K562 (cell line): ENCODE measurements around the gene FN1. TPM values are rescaled to one million over a fixed set of nuclear protein-coding genes. Genes with fewer than 3 reads are reported as not detected.

Experiments used
- ATF6 ChIP-seq: sonication (generic); formaldehyde crosslinking; IDR thresholded peaks from 2 replicates; pipeline ENCODE4 v1.4.0; 2020; ENCODE audit warnings: mild to moderate bottlenecking, missing genetic modification reagents
- DEAF1 ChIP-seq: fragments of 450-650 bp; formaldehyde crosslinking; IDR thresholded peaks from 2 replicates; pipeline ENCODE4 v1.4.0; 2020; ENCODE audit warnings: mild to moderate bottlenecking, moderate library complexity
- ETV1 ChIP-seq: fragments of 450-650 bp; conservative IDR thresholded peaks from 2 replicates; pipeline ENCODE4 v1.6.1; 2016; ENCODE audit warnings: missing genetic modification characterization, control low read depth, low read depth, missing compliant biosample characterization
- HDAC6 ChIP-seq: IDR thresholded peaks from 2 replicates; pipeline ENCODE4 v1.6.1; 2012; ENCODE audit warnings: low read depth, mild to moderate bottlenecking, control low read depth, inconsistent platforms, low read length, moderate library complexity
- HMGN3 ChIP-seq: IDR thresholded peaks from 2 replicates; pipeline ENCODE4 v1.6.1; 2011; ENCODE audit warnings: borderline replicate concordance, low read depth, mild to moderate bottlenecking, mixed read lengths, low read length; ENCODE audit not compliant: insufficient read length; ENCODE audit errors: extremely low read depth
- MXD1 ChIP-seq: fragments of 250-450 bp; sonication (Bioruptor Pico); IDR thresholded peaks from 2 replicates; pipeline ENCODE4 v1.8.0; 2021; ENCODE audit warnings: borderline replicate concordance, mild to moderate bottlenecking, moderate library complexity; ENCODE audit not compliant: poor library complexity, severe bottlenecking
- TSC22D4 ChIP-seq: fragments of 450-650 bp; IDR thresholded peaks from 2 replicates; pipeline ENCODE4 v1.6.1; 2016; ENCODE audit warnings: missing genetic modification characterization, missing biosample characterization, control low read depth
- USF1 ChIP-seq: sonication (generic); formaldehyde crosslinking; IDR thresholded peaks from 2 replicates; pipeline ENCODE4 v1.9.0; 2022; ENCODE audit warnings: mild to moderate bottlenecking, missing genetic modification reagents
- ZBTB34 ChIP-seq: fragments of 250-450 bp; sonication (Bioruptor Pico); IDR thresholded peaks from 2 replicates; pipeline ENCODE4 v1.8.0; 2021; ENCODE audit warnings: mild to moderate bottlenecking, moderate library complexity
- ZBTB43 ChIP-seq: sonication (generic); formaldehyde crosslinking; IDR thresholded peaks from 2 replicates; pipeline ENCODE4 v1.8.0; 2023; ENCODE audit warnings: mild to moderate bottlenecking, missing genetic modification reagents
- ZC3H8 ChIP-seq: fragments of 450-650 bp; IDR thresholded peaks from 2 replicates; pipeline ENCODE4 v1.6.1; 2017
- polyA plus RNA-seq, 8 experiments: library from polyadenylated mRNA; depleted of rRNA in 4 of 8; stranded (reverse) in 5 of 8; unstranded in 3 of 8; fragments of >200 nt; fragmentation: Nextera tagmentation in 2 of 8; fragmentation: Illumina TruSeq in 1 of 8; extraction: Ambion mirVana in 2 of 8; extraction: Trizol in 1 of 8; gene quantifications; 2 replicates each; pipeline versions ENCODE4 v1.2.1 to v1.2.3, GENCODE V29; 2011 to 2014; ENCODE audit warnings: inconsistent platforms in 1 of 8, missing spikeins in 1 of 8
- total RNA-seq, 7 experiments: library from RNA; depleted of rRNA in 6 of 7; stranded (reverse); fragments of >200 nt in 6 of 7; fragmentation: Illumina TruSeq in 2 of 7; extraction: Trizol in 2 of 7; gene quantifications; 2 replicates each; pipeline versions ENCODE4 v1.2.1 to v1.2.3, GENCODE V29; 2011 to 2021; ENCODE audit warnings: low replicate concordance in 1 of 7

The FN1 gene
- total and polyA plus RNA-seq, 9 of the 15 experiments (the other 6 are each of a cell fraction or from before 2014, with no cell fraction given) = 7.4 to 19.1 (median 11.2) TPM

- TF ChIP-seq ZBTB34 (CRISPR knock-in tag) (no peak), ZC3H8 (no peak), USF1 (CRISPR knock-in tag) (peak; percentile 96), MXD1 (CRISPR knock-in tag) (peak; percentile 91), TSC22D4 (tag) (no peak), ETV1 (tag) (peak; percentile 70), DEAF1 (CRISPR knock-in tag) (no peak), ATF6 (CRISPR knock-in tag) (no peak; the same call in 1 of the 2 replicates), HMGN3 (peak; percentile 85), ZBTB43 (no peak), HDAC6 (no peak)
Observed at GRCh38 chr2:215311625-215312396, 124.1 kb downstream of the FN1 start, which contains the start of gene ATIC (continued).
